Activated CD4-positive, alpha-beta T cell treated with anti-CD3 and anti-CD28 coated beads, Interleukin-2, amount 50 U/mL, for 16 hours (primary cell): ENCODE measurements around the gene MED22.
"Not testable (repeated sequence)": the region's sequence is repeated elsewhere in the genome, so short reads cannot be mapped to it uniquely, and the experiment has no call there.

Experiments used
- DNase-seq: peaks from one replicate; pipeline ENCODE4 v3.0.0-alpha.2; 2020

The MED22 gene

GRCh38 chr9:133347985-133348717 lies at the start of gene MED22, which contains the start of gene RPL7A:
TSS of gene MED22 (minus strand) at chr9:133348131. CDS start at chr9:133346662, 1,469 bp downstream.
TSS of gene RPL7A (plus strand) at chr9:133348218. CDS start at chr9:133348244, 26 bp downstream.
- DNase-seq = peak; percentile 96

GRCh38 chr9:133397370-133397769 lies 49.4 kb upstream of the MED22 start:
- no peak for DNase-seq

DNA sequence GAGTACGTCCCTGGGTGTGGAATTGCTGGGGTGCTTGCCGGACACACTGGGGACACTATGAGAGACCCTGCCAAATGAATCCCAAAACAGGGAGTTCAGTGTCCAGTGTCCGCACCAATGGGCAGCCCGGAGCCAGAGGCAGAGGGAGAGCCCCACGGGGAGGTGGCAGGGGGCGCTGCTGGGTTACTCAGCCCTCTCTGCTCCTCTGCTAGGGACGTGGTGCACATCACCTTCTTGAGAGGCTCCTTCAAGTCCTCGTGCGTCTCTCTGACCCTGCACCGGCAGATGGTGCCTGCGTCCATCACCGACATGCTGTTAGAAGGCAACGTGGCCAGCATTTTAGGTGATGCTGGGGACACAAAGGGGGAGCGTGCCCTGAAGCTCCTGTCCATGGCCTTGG lies 49.0 kb upstream of the MED22 start:
- DNase-seq = no peak

- no peak for DNase-seq
These were observed 46.8 kb upstream of the MED22 start for GRCh38 chr9:133394687-133395271.

DNA sequence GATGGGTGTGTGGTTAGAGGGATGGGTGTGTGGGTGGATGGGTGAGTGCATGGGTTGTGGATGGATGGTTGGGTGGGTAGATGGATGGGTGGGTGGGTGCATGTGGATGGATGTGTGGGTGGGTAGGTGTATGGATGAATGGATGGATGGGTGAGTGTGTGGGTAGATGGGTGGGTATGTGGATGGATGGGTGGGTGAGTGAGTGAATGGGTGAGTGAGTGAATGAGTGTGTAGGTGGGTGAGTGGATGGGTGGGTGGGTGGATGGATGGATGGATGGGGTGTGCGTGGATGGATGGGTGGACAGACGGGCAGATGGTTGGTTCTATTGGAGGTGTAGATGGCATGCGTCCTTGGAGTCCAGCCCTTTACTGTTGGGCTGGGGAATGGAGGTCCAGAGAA lies 45.5 kb upstream of the MED22 start:
- no peak for DNase-seq

DNA sequence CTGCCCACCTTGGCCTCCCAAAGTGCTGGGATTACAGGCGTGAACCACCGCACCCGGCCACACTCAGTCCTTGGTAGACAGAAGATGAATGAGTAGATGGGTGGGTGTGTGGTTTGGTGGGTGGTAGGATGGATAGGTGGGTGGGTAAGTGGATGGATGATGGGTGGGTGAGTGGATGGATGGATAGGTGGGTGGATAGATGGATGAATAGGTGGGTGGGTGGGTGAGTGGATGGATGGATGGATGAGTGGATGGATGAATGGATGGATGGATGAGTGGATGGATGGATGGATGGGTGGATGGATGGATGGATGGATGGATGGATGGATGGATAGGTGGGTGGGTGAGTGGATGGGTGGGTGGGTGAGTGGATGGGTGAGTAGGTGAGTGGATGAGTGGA lies 44.4 kb upstream of the MED22 start:
- DNase-seq = not testable (repeated sequence)

DNA sequence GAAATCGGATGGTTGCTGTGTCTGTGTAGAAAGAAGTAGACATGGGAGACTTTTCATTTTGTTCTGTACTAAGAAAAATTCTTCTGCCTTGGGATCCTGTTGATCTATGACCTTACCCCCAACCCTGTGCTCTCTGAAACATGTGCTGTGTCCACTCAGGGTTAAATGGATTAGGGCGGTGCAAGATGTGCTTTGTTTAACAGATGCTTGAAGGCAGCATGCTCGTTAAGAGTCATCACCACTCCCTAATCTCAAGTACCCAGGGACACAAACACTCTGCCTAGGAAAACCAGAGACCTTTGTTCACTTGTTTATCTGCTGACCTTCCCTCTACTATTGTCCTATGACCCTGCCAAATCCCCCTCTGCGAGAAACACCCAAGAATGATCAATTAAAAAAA lies 43.5 kb upstream of the MED22 start:
- not testable (repeated sequence) for DNase-seq

DNA sequence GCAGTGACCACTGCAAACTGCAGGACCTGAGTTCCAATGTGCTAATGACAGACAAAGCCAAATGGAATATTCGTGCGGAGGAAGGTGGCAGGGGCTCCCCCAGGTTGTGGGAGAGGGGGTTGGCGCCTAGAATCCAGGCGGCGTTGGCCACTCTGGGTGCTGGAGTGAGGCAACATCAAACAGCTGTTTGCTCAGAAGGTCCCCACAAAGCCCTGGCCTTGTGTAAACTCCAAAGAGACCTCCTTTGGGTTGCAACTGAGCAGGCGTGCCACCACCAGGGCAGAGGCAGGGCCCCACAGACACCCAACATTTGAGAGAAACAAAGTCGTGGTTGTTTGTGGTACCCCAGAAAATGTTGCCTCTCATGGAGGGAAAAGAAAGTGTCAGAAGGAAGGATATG lies 42.8 kb upstream of the MED22 start:
- DNase-seq = no peak

GRCh38 chr9:133389562-133389961 lies 41.6 kb upstream of the MED22 start:
- DNase-seq = no peak

GRCh38 chr9:133389025-133389557 lies 41.2 kb upstream of the MED22 start:
- no peak for DNase-seq

- no peak for DNase-seq
These were observed 39.7 kb upstream of the MED22 start for GRCh38 chr9:133387680-133388079.

DNA sequence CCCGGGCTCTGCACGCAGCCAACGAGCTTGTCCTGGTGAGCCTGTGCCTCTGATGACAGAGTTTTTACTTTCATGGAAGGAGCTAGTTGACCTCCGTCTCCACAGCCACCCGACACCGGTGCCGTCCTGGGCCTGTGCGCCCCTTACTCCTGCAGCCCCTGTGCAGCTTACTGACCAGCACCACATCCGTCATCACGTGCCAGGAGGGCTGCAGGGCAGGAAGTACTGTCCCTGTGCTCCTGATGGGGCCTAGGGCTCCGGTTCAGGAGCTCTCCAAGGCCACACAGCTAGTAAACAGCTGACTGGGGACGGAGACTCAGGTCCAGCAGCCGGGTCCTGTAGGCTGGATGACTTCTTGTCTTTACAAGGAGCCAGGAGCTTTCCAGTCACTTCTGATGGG lies 38.4 kb upstream of the MED22 start:
- DNase-seq = no peak

DNA sequence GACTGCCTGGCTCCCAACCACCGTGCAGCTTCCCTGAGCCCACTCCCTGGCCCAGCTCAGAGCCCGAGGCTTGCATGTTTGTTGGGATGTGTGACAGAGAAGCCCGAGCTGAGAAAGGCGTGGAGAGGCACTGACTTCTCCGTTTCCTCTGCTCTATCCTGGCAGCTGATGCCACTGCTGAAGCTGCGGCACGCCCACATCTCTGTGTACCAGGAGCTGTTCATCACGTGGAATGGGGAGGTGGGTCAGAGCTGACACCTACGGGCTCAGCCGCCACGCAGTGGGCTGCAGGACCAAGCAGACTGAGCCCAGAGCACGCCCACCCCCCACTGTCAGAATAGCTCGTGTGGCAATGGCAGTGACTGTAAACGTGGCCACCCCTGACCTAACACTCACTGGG lies 37.5 kb upstream of the MED22 start:
- DNase-seq = no peak

DNA sequence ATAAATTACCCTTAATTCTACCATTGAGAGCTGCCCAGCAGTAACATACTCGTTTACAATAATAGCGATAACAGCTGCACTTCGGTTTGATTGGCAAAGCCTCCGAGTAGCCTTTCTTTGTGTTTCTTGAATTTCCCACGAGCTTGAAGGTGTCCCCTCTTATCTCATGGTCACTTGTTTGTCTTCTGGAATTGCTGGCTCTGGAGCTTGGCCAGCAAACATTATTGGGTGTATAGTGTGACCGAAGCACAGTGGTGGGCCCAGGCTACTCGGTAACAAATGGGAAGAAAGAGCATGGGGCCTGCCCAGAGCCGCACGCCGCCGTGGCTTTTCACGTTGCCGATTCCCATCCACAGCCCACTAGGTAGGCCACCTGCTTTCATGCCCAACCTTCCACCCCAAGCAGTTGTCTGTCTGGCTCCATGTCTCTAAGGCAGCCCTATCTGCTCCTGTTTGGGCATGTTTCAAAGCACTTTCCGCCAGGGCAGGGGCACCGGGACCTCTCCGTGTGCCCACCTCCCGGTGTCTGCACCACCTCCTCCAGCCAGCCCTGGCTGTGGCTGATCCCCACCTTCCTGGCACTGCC lies 36.9 kb upstream of the MED22 start:
- DNase-seq = no peak

GRCh38 chr9:133383438-133383837 lies 35.5 kb upstream of the MED22 start:
- no peak for DNase-seq

DNA sequence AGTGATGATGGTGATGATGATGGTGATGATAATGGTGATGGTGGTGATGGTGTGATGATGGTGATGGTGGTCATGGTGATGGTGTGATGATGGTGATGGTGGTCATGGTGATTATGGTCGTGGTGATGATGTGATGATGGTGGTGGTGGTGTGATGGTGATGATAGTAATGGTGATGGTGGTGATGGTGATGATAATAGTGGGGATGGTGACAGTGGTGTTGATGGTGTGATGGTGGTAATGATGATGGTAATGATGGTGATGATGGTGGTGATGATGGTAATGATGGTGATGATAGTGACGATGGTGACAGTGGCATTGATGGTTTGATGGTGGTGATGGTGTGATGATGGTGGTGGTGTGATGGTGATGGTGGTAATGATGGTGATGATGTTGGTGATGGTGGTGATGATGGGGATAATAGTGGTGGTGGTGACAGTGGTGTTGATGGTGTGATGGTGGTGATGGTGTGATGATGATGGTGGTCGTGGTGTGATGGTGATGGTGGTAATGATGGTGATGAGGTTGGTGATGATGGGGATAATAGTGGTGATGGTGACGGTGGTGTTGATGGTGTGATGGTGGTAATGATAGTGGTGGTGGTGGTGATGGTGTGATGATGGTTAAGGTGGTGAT lies 34.7 kb upstream of the MED22 start:
- DNase-seq = no peak

- DNase-seq = no peak
These were observed 32.8 kb upstream of the MED22 start for GRCh38 chr9:133380734-133381133.

GRCh38 chr9:133379153-133380086 lies 31.5 kb upstream of the MED22 start:
- no peak for DNase-seq

DNA sequence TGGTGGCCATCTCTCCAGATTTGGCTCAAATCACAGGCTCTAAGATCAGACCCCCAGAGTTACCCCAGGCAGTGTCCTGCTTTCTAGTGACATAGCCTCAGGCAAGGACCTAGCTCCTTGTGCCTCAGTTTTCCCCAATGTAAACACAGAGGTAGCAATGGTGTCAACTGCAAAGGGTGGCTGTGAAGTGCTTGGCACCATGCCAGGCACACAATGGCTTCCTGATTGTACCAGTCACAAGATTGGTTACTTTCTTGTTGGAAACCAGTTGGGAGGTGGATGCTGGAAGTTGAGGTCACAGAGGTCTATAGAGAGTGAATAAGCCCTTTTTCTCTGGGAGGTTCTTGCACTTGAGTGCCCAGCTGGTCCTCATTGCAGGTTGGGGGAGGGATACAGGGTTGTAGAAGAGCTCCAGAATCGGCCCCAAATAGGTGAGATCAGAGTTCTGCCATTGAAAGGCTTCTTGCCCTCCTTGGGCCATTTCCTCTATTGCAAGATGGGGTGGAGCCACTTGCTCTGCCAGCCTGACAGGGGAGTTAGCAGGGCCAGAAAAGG lies 30.6 kb upstream of the MED22 start:
- no peak for DNase-seq

DNA sequence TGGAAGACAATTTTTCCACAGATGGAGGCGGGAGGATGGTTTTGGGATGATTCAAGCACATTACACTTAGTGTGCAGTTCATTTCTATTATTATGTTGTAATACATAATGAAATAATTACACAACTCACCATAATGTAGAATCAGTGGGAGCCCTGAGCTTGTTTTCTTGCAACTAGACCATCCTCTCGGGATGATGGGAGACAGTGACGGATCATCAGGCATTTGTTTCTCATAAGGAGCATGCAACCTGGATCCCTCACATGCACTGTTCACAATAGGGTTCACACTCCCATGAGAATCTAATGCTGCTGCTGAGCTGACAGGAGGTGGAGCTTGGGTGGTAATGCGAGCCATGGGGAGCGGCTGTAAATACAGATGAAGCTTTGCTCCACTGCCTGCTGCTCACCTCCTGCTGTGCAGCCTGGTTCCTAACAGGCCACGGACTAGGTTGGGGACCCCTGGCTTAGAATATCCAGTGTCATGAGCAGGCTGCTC lies 29.8 kb upstream of the MED22 start:
- no peak for DNase-seq

- DNase-seq = not testable (repeated sequence)
These were observed 29.3 kb upstream of the MED22 start for GRCh38 chr9:133377280-133377679.
